Peyer's patch (tissue), 4 donors: ENCODE results near the gene ZBBX. TPM values are rescaled to one million over a fixed set of nuclear protein-coding genes. Genes with fewer than 3 reads are reported as not detected.

Experiments
- DNase-seq, 3 donors: peaks; one replicate each; pipeline ENCODE4 v3.0.0-alpha.2; 2017 to 2019
- H3K27ac ChIP-seq, 4 donors: fragments of 200-600 bp; sonication (generic); one replicate each; pipeline ENCODE4 v1.5.1; 2016 to 2019
- H3K27me3 ChIP-seq, 2 donors: fragments of 200-600 bp; sonication (generic); one replicate each; pipeline ENCODE4 v1.5.1; 2019
- H3K36me3 ChIP-seq, 3 donors: fragments of 200-600 bp; sonication (generic); one replicate each; pipeline ENCODE4 v1.5.1; 2016 to 2019
- H3K4me1 ChIP-seq, 4 donors: fragments of 200-600 bp; sonication (generic); one replicate each; pipeline ENCODE4 v1.5.1; 2016 to 2019
- H3K4me3 ChIP-seq, 4 donors: fragments of 200-600 bp; sonication (generic); 1 replicate in 3 of 4; 2 replicates in 1 of 4; pipeline ENCODE4 v1.5.1; 2016 to 2019; ENCODE audit warnings: mild to moderate bottlenecking in 1 of 4
- H3K9me3 ChIP-seq, 4 donors: fragments of 200-600 bp; sonication (generic); one replicate each; pipeline ENCODE4 v1.5.1; 2016 to 2019; ENCODE audit warnings: mild to moderate bottlenecking in 1 of 4
- CTCF ChIP-seq, 6 experiments: fragments of 450-650 bp in 4 of 6; fragments of 200-600 bp in 2 of 6; sonication (generic) in 1 of 6; IDR thresholded peaks; one replicate each; pipeline ENCODE4 v1.5.1; 2017 to 2019; ENCODE audit warnings: antibody characterized with exemption in 6 of 6, mild to moderate bottlenecking in 3 of 6, moderate library complexity in 1 of 6
- POLR2A ChIP-seq, 2 donors: fragments of 450-650 bp; IDR thresholded peaks; one replicate each; pipeline ENCODE4 v1.5.1; 2017; ENCODE audit warnings: antibody characterized with exemption in 2 of 2, mild to moderate bottlenecking in 2 of 2, moderate library complexity in 2 of 2
- total RNA-seq, 4 donors: library from RNA; depleted of rRNA; stranded (reverse); fragments of >200 nt; gene quantifications; one replicate each; pipeline ENCODE4 v1.1.0, GENCODE V29; 2016

The ZBBX gene
- total RNA-seq, 4 donors from 2014 or later: not detected

- DNase-seq: no peak
- Histone ChIP-seq H3K4me3 (no peak overlapping the region), H3K4me1 (no peaks in the 10 kb centered on the region), H3K36me3 (no peaks in the 10 kb centered on the region), H3K27ac (no peak overlapping the region), H3K9me3 (no peaks in the 10 kb centered on the region), H3K27me3 (no peaks in the 10 kb centered on the region)
- TF ChIP-seq CTCF (IDR thresholded peaks at IDR 0.05) (no peak), POLR2A (IDR thresholded peaks at IDR 0.05) (no peak)
These were observed 181.0 kb downstream of the ZBBX start for GRCh38 chr3:167198949-167199600.

Other genes starting within 250 kb of the ZBBX start
- 1 to 10 TPM in 3 of 4 donors, not detected in 1; 2.4 to 5.0 (median 2.8) TPM for gene SERPINI2, start 93.7 kb upstream of the ZBBX start, total RNA-seq